NK-92 (cell line): ENCODE data around the gene FARP2.

Source experiments
- DNase-seq: peaks from one replicate; lab custom pipeline; 2025; ENCODE audit not compliant: unreplicated experiment; lab: John Stamatoyannopoulos, UW

The FARP2 gene

DNA sequence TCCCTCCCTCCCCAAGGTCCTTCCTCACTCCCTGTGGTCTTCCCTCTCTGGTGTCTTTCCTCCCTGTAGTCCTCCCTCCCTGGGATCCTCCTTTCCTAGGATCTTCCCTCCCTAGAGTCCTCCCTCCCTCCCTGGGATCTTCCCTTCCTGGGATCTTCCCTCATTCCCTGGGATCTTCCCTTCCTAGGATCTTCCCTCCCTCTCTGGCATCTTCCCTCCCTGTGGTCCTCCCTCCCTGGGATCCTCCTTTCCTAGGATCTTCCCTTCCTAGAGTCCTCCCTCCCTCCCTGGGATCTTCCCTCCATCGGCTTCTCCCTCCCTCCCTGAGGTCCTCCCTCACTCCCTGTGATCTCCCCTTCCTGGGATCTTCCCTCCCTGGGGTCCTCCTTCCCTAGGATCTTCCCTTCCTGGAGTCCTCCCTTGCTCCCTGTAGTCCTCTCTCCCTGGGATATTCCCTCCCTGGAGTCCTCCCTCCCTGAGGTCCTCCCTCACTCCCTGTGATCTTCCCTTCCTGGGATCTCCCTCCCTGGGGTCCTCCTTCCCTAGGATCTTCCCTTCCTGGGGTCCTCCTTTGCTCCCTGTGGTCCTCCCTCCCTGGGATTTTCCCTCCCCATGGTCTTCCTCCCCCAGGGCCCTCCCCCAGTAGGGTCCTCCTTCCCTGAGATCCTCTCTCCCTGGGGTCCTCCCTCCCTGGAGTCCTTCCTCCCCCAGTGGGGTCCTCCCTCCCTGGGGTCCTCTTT lies 129.3 kb downstream of the FARP2 start:
- DNase-seq, result no peak

DNA sequence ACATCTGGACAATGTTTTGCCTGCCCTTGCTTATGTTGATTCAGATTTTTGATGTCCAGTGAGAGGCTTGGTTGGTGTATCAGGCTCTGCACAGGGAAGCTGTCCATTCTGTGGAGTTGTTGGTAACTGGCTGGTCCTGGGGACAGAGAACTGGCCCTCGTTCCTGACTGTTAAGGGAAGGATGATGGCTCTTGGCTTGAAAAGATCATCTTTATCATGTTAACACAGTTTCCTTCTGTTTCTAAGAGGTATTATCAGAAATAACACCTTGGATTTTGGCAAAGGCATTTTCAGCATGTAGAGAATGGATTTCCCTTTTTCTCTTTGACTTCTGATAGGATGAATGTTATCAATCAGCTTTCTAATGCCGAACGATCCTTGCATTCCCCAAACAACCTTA lies 133.0 kb downstream of the FARP2 start:
- DNase-seq, result no peak

DNA sequence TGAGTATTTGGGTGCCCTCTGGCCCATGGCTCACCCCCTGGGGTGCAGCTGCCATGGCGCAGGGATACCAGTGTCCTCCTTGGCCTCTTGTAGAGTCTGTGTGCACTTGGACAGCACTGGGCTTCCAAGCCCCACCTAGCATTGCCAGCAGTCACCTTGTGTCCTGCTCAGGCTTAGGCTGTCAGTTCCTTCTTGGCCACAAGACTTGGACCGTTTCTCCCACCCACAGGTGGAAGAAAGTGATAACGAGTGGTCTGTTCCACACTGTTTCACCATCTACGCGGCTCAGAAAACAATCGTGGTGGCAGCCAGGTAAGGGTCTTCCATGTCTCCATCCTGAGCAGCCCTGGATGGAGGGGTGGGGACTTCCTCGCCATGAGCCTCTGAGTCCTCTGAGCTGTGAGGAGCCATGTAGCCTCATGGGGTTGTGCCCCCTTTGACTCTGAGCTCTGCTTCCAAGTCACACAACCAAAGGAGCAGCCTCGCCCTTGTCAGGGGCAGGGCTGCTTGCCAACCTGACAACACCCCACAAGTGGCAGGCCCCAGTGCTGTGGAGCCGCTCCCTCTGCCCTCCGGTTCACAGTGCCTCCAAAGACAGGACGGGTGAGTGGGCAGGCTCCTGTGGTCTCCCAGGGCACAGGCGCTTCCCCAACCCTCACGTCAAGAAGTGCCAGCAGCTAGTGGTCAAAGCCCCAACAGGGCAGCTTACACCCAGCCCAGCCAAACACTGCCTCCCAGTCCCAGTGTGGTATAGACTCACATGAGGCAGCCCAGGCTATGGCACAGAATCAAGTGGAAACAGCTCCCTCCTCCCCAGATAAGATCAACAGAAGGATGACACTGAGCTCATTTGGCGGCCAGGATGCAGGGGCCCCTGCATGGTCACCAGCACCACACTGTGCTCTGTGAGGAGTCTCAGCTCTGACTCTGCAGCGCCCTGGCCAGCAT lies 133.9 kb downstream of the FARP2 start:
- no peak for DNase-seq

DNA sequence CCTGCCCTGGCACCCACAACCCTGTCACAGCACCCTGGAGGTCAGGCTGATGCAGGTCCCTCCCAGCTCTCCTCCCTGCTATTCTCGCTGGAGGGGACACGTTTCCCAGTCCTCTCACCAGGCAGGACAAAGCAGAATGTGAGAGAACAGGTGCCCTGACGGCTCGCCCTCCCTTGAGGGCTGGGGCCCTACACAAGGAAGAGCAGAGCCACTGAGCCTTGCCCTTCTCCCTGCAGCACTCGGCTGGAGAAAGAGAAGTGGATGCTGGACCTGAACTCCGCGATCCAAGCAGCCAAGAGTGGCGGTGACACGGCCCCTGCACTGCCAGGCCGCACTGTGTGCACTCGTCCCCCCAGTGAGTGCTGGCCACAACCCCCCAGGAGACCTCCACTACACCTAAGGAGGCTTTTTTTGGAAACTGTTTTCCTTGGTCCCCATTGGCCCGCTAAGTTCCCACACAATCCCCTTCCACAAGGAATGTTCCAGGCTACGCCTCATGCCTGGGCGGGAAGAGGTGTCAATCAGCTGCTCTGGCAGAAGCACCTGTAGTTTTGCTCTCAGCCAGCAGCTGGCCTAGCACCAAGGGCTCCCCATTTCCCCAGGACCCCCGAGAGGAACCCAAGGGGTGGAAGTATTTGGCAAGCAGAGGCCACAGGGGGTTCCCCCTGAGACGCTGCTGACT lies 134.9 kb downstream of the FARP2 start:
- no peak for DNase-seq

DNA sequence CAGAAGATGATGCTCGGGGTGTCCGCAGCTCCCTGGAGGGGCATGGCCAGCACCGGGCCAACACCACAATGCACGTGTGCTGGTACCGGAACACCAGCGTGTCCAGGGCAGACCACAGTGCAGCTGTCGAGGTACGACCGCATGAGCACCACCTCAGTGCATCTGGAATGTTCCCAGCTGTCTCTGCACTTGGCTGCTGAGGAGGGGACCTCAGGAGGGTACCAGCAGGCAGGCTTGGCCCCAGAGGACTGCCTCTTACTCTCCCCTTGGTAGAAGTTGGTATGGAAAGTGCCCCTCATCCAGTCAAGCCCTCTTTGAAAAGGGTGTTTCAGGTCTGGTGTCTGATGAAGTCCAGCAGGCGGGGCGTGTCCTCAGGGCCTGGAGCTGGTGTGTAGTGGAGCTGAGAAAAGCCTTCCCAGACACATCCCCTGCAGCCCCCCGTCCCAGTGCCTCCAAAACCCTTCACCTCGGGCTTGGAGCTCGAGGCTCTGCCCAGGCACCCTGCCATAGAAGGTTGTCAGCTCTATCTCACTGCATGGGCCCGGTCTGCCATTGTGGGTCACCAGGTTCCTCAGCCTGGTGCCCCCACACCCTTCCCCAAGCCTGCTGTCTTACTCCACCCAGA lies 135.6 kb downstream of the FARP2 start:
- DNase-seq, result no peak

DNA sequence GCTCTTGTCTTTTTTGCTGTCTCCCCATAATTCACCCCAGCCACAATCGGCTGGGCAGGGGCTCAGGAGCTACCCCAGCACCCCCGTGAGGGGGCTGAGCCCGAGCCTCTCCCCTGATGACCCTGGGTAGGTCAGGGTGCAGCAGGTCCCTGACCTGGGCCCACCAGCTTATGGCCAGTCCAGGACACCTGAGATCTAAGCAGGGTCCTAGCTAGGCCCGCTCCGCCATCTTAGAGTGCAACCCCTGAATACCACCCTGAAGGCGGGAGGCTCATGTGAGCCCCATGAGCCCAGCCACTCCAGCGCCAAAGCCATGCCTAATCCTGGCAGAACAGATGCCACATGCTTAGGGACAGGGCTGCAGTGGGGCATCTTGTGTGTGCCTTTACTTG lies 136.1 kb downstream of the FARP2 start:
- DNase-seq, result no peak

DNA sequence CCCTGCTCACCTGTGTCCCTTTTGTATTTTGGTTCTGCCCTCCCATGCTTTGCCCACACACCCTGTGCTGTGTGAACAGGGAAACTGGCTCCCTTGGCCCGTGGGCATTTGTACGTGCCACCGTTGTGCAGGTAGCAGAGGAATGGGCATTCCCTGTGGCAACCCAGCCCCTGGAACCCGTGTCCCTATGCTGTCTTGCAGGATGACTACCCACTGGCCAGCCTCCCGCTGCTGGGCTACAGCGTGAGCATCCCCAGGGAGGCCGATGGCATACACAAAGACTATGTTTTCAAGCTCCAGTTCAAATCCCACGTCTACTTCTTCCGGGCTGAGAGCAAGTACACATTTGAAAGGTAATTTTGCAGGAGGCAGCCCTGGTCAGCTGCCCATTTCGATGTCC lies 137.0 kb downstream of the FARP2 start:
- DNase-seq, result no peak

DNA sequence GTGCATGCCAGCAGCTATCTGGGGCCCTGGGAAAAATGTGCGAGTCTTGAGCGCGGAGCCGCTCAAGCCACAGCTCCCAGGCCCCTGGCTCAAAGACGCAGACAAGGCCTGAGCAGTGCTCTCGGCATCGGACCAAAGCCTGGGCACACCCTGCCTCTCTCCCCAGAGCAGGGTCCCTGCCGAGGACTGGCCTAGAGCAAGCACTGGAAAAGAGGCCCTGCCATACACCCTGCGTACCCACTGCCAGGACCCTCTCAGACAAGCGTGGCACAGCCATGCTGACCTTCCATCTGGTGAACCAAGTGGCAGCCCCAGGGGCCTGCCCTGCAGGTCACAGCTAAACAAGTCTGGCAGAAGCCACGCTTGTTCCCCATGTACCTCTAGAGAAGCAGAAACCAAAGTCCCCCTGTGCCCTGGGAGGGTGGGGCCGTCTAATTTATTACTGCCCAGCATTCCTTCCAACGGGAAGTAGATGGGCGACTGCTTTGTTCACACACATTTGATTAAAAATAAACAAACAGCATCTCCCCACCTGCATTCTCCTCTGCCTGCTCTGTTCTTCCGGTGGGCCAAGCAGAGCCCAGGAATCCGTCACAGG lies 138.3 kb downstream of the FARP2 start:
- DNase-seq, result no peak

DNA sequence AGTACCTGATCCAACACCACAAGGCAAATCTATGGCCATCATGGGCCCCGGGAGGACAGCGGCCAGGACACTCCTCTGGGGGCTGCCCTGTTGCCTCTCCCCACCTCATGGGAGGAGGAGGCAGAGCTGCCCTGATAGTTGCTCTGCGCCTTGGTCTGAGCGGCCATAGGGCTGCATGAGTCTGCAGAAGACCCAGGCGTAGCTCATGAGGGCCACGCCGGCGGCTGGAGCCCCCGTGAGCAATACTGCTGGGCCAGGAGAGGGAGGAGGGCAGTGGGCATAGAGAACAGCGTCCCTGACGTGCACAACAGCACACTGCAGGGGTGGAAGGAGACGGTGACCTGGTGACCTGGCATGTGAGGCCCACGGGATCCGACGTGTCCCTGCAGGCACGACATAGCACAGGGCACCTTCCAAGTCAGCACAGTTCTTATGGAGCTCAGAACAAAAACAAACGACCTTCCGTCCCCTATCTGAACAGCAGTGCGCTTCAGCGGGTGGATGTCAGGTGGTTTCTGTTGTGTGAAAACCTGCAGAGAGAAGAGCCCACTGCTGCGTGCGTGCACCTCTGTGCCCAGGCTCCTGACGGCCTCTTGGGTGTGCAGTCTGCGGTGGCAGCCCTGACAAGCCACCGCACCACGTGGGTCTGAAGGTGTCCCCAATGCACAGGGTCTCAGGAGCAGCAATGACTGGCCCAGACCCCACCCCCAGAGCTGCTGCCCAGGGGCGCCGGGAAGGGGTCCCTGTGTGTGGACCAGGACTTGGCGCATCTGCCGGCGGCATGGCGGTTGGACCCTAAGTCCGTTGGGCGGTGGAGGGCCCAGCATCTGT lies 139.3 kb downstream of the FARP2 start:
- DNase-seq, result no peak

DNA sequence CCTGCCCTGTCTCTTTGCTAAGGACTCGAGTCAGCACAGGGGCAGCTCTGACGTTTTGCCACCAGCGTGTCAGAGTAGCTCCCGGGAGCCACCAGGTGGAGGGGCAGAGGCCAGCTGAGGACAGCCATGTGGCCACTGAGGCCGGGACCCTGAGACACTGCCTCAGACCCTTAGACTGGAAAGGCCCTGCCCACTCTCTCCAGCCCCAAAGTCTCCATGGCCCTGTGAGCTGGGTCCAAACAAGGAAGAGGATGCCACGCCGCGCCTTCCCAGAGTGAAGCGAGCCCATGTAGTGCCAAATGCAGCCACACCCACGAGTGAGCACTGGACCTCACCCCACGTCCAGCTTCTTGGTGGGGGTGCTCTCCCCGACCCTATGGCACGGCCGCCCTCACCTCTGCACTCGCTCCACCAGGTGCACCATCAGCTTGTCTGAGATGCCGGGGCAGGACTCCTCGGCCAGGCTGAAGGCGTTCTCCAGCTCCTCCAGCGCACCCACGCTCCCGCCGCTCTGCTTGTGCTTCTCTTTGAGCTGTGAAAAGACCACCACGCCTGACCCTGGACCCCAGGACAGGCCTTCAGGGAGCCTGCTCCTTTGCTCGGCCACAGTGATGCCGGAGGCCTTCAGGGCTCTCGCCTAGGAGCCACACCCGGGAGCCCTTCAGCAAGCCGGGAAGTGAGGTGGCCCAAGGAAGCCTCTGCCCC lies 140.1 kb downstream of the FARP2 start:
- DNase-seq, result no peak

DNA sequence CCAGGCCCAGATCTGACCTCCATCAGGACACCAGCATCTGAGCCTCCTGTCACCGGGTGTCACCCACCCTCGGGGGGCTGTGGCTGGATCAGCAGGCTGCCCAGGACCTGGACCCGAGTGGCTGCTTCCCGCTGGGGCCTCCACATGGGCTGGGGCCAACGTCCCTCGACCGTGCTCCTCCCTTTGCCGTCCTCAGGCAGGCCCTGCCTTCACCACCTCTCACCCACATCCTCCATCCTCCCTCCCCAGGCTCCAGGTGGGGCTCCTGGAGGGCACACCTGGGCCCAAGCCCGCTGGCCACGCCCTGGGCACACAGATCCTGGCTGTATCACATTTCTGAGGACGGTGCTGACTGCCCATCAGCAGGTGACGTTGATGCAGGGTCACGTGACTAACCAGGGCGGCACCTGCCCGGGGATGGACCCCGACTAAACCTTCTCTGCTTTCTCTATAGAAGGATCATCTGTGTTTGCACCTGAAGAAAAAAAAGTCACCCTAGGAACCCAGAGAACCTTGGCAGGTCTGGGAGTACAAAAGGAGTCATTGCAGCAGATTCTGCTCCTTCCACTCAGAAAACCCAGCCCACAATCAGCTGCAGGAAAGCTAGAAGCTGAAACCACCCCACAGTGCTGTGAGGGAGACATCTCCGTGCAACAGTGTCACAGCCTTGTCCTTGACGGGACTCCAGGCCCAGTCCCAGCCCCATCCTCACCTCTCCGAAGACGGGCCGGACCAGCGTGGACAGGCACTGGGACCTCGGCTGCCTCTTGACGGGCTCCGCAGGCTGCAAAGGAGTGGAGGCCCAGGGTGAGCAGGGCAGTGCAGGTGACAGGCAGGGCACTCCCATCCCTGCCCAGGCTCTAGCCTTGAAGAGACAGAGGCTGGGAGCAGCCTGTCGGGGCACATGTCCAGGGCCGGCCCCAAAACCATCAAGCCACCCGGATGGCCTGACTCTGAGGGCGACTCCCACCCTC lies 141.1 kb downstream of the FARP2 start:
- no peak for DNase-seq

DNA sequence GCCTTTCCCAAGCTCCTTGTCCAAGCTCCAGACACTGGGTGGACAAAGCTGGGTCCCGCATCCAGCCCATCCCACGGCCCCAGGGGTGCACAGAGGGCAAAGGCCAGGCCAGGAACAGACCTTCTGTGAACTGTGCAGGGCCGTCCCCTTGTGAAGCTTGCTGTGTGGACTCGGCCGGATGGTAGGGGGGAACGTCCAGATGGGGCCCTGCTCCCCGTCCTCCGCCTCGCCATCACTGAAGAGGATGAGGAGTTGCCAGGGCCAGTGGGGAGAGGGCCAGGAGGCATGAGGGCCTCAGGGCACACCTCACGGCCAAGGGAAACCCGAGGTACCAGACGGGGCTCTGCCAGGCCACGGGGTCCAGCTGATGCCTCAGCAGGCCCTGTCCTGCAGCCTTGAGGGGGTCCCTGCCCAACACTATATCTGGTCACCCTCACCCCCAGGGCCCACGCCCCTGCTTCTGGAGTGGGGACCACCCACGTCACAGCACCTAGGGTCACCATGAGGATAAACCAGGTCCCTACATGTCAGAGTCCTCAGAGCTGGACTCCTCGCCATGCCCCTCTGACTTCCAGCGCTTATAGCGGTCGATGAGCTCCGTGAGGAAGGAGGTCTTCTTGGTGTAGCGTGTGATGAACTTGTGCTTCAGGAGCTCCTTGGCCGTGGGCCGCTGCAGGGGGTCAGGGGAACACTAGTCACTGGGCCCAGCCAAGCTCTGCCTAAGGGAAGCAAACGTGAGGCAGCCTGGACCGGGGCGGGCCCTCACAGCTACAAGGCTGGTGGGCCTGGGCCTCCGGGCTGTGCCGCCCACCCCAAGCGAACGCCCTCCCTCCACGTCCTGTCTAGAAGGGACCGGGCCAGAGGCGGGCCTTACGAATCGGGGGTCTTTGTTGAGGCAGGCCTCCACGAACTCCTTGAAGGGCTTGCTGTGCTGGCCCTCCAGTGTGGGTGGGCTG lies 142.3 kb downstream of the FARP2 start:
- no peak for DNase-seq

DNA sequence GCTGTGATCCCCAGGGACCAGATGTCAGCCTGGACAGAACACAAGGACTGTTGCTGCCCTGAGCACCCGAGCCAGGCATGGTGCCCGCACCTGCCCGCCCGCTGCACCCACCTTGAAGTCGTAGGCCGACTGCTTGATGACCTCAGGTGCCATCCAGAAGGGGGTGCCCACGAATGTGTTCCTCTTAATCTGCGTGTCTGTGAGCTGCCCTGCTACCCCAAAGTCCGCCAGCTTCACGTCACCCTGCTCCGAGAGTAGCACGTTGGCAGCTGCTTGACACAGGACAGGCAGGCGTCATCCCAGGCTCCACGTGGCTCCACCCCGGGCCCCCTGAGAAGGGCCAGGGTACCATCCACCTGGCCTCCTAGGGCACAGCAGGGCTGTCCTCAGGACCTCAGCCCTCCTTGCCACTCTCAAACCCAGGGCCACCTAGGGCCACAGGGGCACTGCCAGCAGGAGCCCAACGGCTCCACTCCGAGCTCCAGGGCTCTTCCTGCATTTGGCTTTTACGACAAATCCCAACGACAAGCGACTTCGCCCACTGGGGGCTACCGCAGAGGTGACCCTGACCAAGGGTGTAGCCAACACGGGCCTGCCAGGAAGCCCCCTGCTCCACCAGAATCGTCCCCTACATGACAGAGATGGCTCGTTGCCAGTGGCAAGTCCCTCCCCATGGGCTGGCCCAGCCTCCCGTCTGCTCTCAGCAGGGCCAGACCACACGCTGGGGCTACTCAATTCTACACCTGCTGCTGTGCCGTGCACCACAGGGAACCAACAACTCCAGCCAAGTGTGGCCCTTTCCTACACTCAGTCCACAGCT lies 143.3 kb downstream of the FARP2 start:
- no peak for DNase-seq

DNA sequence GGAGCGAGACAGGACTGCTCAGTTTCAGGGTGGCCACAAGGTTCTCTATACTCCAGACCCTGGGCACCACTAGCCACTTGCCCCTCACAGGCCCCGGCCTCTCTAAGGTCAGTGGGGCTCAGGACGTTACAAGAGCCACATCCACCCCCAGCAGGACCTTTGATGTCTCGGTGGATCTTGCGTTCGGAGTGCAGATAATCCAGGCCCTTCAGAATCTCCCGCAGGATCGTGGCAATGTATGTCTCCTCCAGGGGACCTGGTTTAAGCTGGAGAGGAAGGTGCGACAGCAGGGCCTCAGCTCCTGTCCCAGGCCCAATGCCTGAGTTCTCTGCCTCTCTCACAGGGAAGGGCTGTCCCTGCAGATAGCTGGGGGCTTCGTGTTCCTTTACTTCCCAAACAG lies 143.9 kb downstream of the FARP2 start:
- DNase-seq, result no peak

DNA sequence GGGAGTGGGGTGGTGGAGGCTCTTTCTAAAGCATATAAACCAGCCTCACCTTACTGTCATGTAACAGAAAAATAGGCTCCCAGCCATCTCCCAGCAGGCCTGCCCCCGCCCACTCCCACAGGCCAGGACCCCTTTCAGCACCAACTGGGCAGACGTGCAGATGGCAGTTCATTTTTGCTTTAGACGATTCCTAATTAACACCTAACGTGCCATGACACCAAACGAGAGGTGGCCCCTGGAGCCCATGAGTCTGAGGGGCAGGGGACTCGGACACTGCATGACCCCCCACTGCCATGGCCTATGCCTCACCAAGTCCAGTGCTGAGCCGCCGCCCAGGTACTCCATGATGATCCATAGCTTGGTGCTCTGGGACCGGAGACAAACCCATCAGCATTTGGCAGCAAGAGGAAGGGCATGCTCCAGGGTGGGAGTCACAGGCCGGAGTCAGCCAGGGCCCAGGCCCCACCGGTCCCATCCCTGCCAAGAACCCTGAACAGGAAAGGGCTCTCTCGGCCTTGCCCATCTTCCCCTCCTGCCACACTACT lies 144.4 kb downstream of the FARP2 start:
- no peak for DNase-seq

DNA sequence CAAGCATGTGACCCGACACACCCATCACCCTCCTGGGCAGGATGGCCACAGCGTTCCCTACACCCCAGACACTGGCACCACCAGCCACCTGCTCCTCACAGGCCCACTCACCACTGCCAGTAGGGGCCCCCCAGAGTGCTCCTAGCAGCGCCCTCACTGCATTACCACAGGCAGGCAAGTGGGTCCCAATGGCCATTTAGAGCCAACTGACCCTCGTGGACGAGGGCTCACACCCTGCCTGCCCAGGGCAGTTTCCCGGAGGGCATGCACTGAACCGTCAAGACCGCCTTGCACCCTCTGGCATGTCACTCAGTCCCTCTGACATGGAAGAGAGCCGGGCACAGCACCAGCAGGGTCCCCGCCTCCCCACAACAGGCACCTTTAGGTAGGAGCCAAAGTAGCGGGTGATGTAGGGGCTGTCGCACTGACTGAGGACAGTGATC lies 145.0 kb downstream of the FARP2 start:
- no peak for DNase-seq
